Endothelial cell of umbilical vein (primary cell): Measurements from ENCODE around the gene NTN1. TPM values are rescaled to one million over a fixed set of nuclear protein-coding genes. Genes with fewer than 3 reads are reported as not detected.

ENCODE experiments used
- BruUV-seq: library from RNA; stranded (reverse); fragments of 400-500 nt; replicated peaks from 2 replicates; lab custom pipeline; 2021; lab: Mats Ljungman, UMichigan
- CTCF ChIA-PET: fragments of 300-600, 350-600 bp; sonication (Branson Sonifier 250); formaldehyde crosslinking; loops from one replicate; lab custom pipeline; 2021; ENCODE audit warnings: antibody characterized with exemption, inconsistent platforms; lab: Charles Lee
- POLR2A ChIA-PET: fragments of 300-600, 350-600 bp; sonication (Branson Sonifier 250); formaldehyde crosslinking; loops from one replicate; lab custom pipeline; 2021; ENCODE audit warnings: antibody characterized with exemption, inconsistent platforms; lab: Charles Lee
- DNase-seq: peaks from one replicate; pipeline ENCODE4 v3.0.0-alpha.2; 2011; ENCODE audit warnings: low read depth, low spot score
- FAIRE-seq: peaks from 2 replicates; lab custom pipeline; 2011; peaks lifted over from hg19 to GRCh38; lab: Jason Lieb, UNC
- H2AFZ ChIP-seq: 2 replicates; pipeline ENCODE4 v1.6.0; 2012; ENCODE audit warnings: low read depth, low read length, control low read depth, inconsistent platforms
- H3K27ac ChIP-seq: 2 replicates; pipeline ENCODE4 v1.5.1; 2011; ENCODE audit warnings: low read depth, mild to moderate bottlenecking, control low read depth, low read length, moderate library complexity; ENCODE audit not compliant: insufficient read depth
- H3K27me3 ChIP-seq, 2 experiments: 2 replicates each; pipeline versions ENCODE4 v1.6.0 to v1.6.1; 2011; ENCODE audit warnings: low read length in 2 of 2, mixed read lengths in 1 of 2; ENCODE audit not compliant: control insufficient read depth in 2 of 2, insufficient read depth in 2 of 2
- H3K36me3 ChIP-seq, 2 experiments: 2 replicates in 1 of 2; 3 replicates in 1 of 2; pipeline ENCODE4 v1.5.1; 2011; ENCODE audit warnings: low read length in 2 of 2, mild to moderate bottlenecking in 1 of 2, moderate library complexity in 1 of 2; ENCODE audit not compliant: control insufficient read depth in 2 of 2, insufficient read depth in 2 of 2; ENCODE audit errors: extremely low read depth in 1 of 2
- H3K4me1 ChIP-seq: 3 replicates; pipeline ENCODE4 v1.5.1; 2011; ENCODE audit warnings: mild to moderate bottlenecking, low read length; ENCODE audit not compliant: control insufficient read depth, insufficient read depth; ENCODE audit errors: extremely low read depth
- H3K4me2 ChIP-seq: 2 replicates; pipeline ENCODE4 v1.6.1; 2011; ENCODE audit warnings: low read length, control low read depth, mixed read lengths; ENCODE audit not compliant: insufficient read depth
- H3K4me3 ChIP-seq, 3 experiments: fragments of 200-600 bp in 1 of 3; sonication (generic), shearing (Covaris generic) in 1 of 3; replicated peaks in 1 of 3; 2 replicates each; pipeline ENCODE4 v1.5.1; 2011 to 2016; ENCODE audit warnings: control low read depth in 3 of 3, low read length in 3 of 3, mild to moderate bottlenecking in 2 of 3, inconsistent platforms in 1 of 3, low read depth in 1 of 3, moderate library complexity in 1 of 3; ENCODE audit not compliant: insufficient read depth in 1 of 3
- H3K79me2 ChIP-seq: 2 replicates; pipeline ENCODE4 v1.6.0; 2012; ENCODE audit warnings: low read length, inconsistent platforms; ENCODE audit not compliant: control insufficient read depth, insufficient read depth
- H3K9ac ChIP-seq: replicated peaks from 2 replicates; pipeline ENCODE3; 2011; ENCODE audit warnings: low read length, control low read depth; ENCODE audit not compliant: insufficient read depth; ENCODE audit errors: extremely low read depth
- H3K9me1 ChIP-seq: replicated peaks from 3 replicates; pipeline ENCODE4 v1.6.0; 2011; ENCODE audit warnings: mild to moderate bottlenecking, low read length; ENCODE audit not compliant: control insufficient read depth, insufficient read depth; ENCODE audit errors: extremely low read depth
- H3K9me3 ChIP-seq: replicated peaks from 2 replicates; pipeline ENCODE4 v1.5.1; 2012; ENCODE audit warnings: low read length, inconsistent platforms; ENCODE audit not compliant: control insufficient read depth, insufficient read depth
- H4K20me1 ChIP-seq: replicated peaks from 2 replicates; pipeline ENCODE3; 2011; ENCODE audit warnings: mild to moderate bottlenecking, low read length; ENCODE audit not compliant: control insufficient read depth, insufficient read depth; ENCODE audit errors: extremely low read depth
- EZH2 ChIP-seq: IDR thresholded peaks from 2 replicates; pipeline ENCODE4 v1.6.1; 2012; ENCODE audit warnings: borderline replicate concordance, low read depth, mild to moderate bottlenecking, moderate library complexity, low read length, inconsistent platforms; ENCODE audit not compliant: severe bottlenecking
- FOS ChIP-seq: IDR thresholded peaks from 2 replicates; pipeline ENCODE4 v1.6.1; 2011; ENCODE audit warnings: mild to moderate bottlenecking, low read length, moderate library complexity, borderline replicate concordance; ENCODE audit not compliant: insufficient read depth
- GATA2 ChIP-seq: IDR thresholded peaks from 2 replicates; pipeline ENCODE4 v1.7.0; 2011; ENCODE audit warnings: low read depth, mild to moderate bottlenecking, moderate library complexity, mixed read lengths, low read length; ENCODE audit not compliant: insufficient read length, insufficient read depth
- JUN ChIP-seq: IDR thresholded peaks from 2 replicates; pipeline ENCODE4 v1.6.1; 2011; ENCODE audit warnings: borderline replicate concordance, low read depth; ENCODE audit not compliant: insufficient read length, insufficient read depth
- MYC ChIP-seq: IDR thresholded peaks from one replicate; pipeline ENCODE4 v1.6.1; 2011; ENCODE audit warnings: mild to moderate bottlenecking, low read depth, low read length
- POLR2A ChIP-seq: IDR thresholded peaks from 2 replicates; pipeline ENCODE4 v1.6.1; 2012; ENCODE audit warnings: low read depth, mild to moderate bottlenecking, control low read depth, low read length
- POLR2AphosphoS5 ChIP-seq: IDR thresholded peaks from 2 replicates; pipeline ENCODE4 v1.6.1; 2012; ENCODE audit warnings: low read depth, mild to moderate bottlenecking, control low read depth, low read length, moderate library complexity; ENCODE audit not compliant: insufficient read depth
- dilution Hi-C: fragments of 300-500 bp; cut with MboI; formaldehyde crosslinking; loops from one replicate; pipeline ENCODE4 v1.15.0; 2019; ENCODE audit warnings: low sequenced_read_pairs; ENCODE audit not compliant: extremely low pct_ligation_motif_present
- intact Hi-C: fragments of 100-400 bp; cut with micrococcal nuclease; formaldehyde crosslinking; loops from one replicate; pipeline ENCODE4 v1.10.0; 2022
- polyA plus RNA-seq, 4 experiments: library from polyadenylated mRNA; depleted of rRNA in 3 of 4; stranded (reverse) in 3 of 4; unstranded in 1 of 4; fragments of >200 nt; gene quantifications; 2 replicates each; pipeline versions ENCODE4 v1.2.1 to v1.2.3, GENCODE V29; 2011 to 2012; ENCODE audit warnings: missing spikeins in 1 of 4
- total RNA-seq: library from RNA; stranded (reverse); gene quantifications from 2 replicates; pipeline ENCODE4 v1.2.3, GENCODE V29; 2021
- TF ChIP-seq, protein P1 (sequence below): IDR thresholded peaks from 2 replicates; pipeline ENCODE4 v1.6.1; 2011; ENCODE audit not compliant: insufficient read depth, insufficient read length
- TF ChIP-seq, protein P2 (sequence below), 2 donors: IDR thresholded peaks; 1 replicate in 1 of 2; 2 replicates in 1 of 2; pipeline ENCODE4 v1.5.1; 2011; ENCODE audit warnings: low read length in 2 of 2, mild to moderate bottlenecking in 2 of 2, moderate library complexity in 2 of 2, control low read depth in 1 of 2, inconsistent platforms in 1 of 2, low read depth in 1 of 2; ENCODE audit not compliant: insufficient read depth in 1 of 2; ENCODE audit errors: extremely low read depth in 1 of 2

Gene NTN1
- total and polyA plus RNA-seq, 2 donors (not counting 3 experiments of a cell fraction or from before 2014, with no cell fraction given) = 0.10 to 0.18 TPM

DNA sequence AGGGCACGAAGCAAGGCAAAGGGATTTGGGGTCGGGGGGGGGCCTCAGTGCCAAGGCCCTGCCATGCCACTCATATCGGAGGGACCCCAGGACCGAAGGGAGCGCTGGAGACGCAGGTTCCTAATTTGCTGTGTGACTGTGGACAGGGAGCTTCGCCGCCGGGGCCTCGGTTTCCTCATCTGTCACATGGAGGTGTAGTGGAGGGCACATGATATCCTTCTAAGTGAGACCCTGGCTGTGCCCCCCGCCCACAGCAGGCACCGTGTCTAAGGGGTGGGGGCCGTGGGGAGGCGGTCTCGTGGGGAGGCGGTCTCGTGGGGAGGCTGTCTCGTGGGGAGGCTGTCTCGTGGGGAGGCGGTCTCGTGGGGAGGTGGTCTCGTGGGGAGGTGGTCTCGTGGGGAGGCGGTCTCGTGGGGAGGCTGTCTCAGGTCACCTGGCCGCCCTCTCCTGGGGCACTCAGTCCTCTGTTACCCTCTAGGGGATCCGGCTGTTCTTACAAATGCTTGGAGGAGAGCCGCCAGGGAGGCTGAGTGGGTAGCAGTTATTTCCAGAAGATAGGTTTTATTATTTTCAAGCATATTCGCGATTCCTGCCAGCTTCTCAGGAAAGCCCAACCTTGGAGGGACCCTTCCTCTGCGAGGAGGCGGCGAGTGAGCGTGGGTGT is 205.0 kb downstream of the NTN1 start:
- Histone ChIP-seq H3K4me2 (no peak overlapping the region), H3K36me3 (no peaks in the 10 kb centered on the region), H3K9ac (no peak overlapping the region), H3K4me3 (no peak overlapping the region), H3K27me3 (no peaks in the 10 kb centered on the region), H2AFZ (no peak overlapping the region), H3K79me2 (no peaks in the 10 kb centered on the region), H3K27ac (no peak overlapping the region), H3K9me3 (no peaks in the 10 kb centered on the region), H4K20me1 (no peaks in the 10 kb centered on the region), H3K9me1 (no peaks in the 10 kb centered on the region), H3K4me1 (no peaks in the 10 kb centered on the region)
- FAIRE-seq (no peak), DNase-seq (no peak)
- CTCF ChIA-PET = interaction anchor here (0.9 kb wide), 1 partner anchor 9 kb away, joined by 3 read pairs; no protein-coding TSS in a partner anchor
- no peak for TF ChIP-seq POLR2AphosphoS5
- TF ChIP-seq, protein P1, sequence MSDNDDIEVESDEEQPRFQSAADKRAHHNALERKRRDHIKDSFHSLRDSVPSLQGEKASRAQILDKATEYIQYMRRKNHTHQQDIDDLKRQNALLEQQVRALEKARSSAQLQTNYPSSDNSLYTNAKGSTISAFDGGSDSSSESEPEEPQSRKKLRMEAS = no peak
- TF ChIP-seq MYC = no peak
- POLR2A ChIA-PET = no interaction called here
- dilution Hi-C loops = no loop called here
- intact Hi-C loops = no loop called here
- no TSS peak for BruUV-seq

DNA sequence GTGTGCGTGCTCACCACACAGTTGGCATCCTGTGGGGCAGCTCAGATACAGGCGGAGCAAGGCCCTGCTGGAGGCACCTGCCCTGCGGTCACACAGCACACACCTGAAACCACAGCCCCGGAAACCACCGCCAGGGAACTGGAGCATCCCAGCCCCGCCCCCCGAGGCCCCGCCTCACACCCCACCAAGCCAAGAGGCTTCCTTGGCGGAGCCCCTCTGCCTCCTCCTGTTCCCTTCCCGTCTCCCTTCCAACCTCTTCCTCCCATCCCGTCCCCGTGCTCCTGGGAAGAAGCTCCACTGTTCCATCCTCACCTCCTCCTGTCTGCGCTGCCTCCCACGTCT is 205.5 kb downstream of the NTN1 start:
- H3K27ac ChIP-seq = no peak overlapping the region
- H3K9ac ChIP-seq = no peak overlapping the region
- ChIA-PET CTCF (interaction anchor here (0.9 kb wide), 1 partner anchor 10 kb away, joined by 3 read pairs; no protein-coding TSS in a partner anchor), POLR2A (no interaction called here)
- TF ChIP-seq POLR2A = no peak
- TF ChIP-seq, protein P1 = no peak
- TF ChIP-seq, protein P2, sequence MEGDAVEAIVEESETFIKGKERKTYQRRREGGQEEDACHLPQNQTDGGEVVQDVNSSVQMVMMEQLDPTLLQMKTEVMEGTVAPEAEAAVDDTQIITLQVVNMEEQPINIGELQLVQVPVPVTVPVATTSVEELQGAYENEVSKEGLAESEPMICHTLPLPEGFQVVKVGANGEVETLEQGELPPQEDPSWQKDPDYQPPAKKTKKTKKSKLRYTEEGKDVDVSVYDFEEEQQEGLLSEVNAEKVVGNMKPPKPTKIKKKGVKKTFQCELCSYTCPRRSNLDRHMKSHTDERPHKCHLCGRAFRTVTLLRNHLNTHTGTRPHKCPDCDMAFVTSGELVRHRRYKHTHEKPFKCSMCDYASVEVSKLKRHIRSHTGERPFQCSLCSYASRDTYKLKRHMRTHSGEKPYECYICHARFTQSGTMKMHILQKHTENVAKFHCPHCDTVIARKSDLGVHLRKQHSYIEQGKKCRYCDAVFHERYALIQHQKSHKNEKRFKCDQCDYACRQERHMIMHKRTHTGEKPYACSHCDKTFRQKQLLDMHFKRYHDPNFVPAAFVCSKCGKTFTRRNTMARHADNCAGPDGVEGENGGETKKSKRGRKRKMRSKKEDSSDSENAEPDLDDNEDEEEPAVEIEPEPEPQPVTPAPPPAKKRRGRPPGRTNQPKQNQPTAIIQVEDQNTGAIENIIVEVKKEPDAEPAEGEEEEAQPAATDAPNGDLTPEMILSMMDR (IDR thresholded peaks at IDR 0.05; ENCODE audit: extremely low read depth in 1 of 2, insufficient read depth in 1 of 2, low read depth in 1 of 2, low read length in 2 of 2) = no peak
- TF ChIP-seq FOS = no peak
- TF ChIP-seq POLR2AphosphoS5 = no peak
- TF ChIP-seq GATA2 = no peak
- TF ChIP-seq MYC = no peak
- no peak for TF ChIP-seq EZH2
- TF ChIP-seq JUN = no peak
- H3K79me2 ChIP-seq = no peaks in the 10 kb centered on the region
- H2AFZ ChIP-seq = no peak overlapping the region
- DNase-seq = no peak
- H4K20me1 ChIP-seq = no peaks in the 10 kb centered on the region
- no peaks in the 10 kb centered on the region for H3K27me3 ChIP-seq
- H3K9me1 ChIP-seq = no peaks in the 10 kb centered on the region
- H3K4me2 ChIP-seq = no peak overlapping the region
- H3K36me3 ChIP-seq = no peaks in the 10 kb centered on the region
- intact Hi-C loops = no loop called here
- H3K4me1 ChIP-seq = no peaks in the 10 kb centered on the region
- BruUV-seq = no TSS peak
- FAIRE-seq = no peak
- dilution Hi-C loops = no loop called here
- H3K9me3 ChIP-seq = no peaks in the 10 kb centered on the region
- H3K4me3 ChIP-seq = no peak overlapping the region
